ENCODE results near the gene ZMYND11.

DNA sequence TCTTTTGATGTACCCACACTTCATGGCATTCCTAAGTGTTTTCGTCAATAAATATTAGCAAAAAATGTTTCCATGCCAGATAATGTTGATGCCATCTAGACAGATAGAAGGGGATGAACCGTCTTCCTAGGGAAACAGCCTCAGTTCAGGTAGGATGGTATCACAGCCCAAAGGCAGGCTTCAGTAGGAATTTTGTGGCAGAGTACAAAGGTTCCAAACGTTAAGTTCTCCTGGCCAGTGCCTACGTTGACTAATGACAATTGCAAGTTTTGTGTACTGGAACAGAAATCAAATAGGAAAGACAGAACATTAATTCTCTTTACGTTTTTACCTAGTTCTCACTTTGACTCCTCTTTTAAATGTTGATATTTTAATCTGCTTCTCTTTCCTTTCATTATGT, 75.0 kb downstream of the ZMYND11 start:
- no peak for TF ChIP-seq EZH2 (IDR thresholded peaks at IDR 0.05; ENCODE audit: borderline replicate concordance, insufficient read depth, low read depth, low read length, poor library complexity, severe bottlenecking)
- TF ChIP-seq, protein P1, sequence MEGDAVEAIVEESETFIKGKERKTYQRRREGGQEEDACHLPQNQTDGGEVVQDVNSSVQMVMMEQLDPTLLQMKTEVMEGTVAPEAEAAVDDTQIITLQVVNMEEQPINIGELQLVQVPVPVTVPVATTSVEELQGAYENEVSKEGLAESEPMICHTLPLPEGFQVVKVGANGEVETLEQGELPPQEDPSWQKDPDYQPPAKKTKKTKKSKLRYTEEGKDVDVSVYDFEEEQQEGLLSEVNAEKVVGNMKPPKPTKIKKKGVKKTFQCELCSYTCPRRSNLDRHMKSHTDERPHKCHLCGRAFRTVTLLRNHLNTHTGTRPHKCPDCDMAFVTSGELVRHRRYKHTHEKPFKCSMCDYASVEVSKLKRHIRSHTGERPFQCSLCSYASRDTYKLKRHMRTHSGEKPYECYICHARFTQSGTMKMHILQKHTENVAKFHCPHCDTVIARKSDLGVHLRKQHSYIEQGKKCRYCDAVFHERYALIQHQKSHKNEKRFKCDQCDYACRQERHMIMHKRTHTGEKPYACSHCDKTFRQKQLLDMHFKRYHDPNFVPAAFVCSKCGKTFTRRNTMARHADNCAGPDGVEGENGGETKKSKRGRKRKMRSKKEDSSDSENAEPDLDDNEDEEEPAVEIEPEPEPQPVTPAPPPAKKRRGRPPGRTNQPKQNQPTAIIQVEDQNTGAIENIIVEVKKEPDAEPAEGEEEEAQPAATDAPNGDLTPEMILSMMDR (IDR thresholded peaks at IDR 0.05): no peak
